NOMO-1 (cell line): ENCODE data around the gene HNMT.
A peak's percentile ranks its signal among the peaks of the same experiment; 100 is the strongest.

Source experiments
- DNase-seq, 2 experiments: peaks; one replicate each; lab custom pipeline; 2025; ENCODE audit not compliant: unreplicated experiment in 2 of 2; lab: John Stamatoyannopoulos, UW

HNMT gene

GRCh38 chr2:138009622-138010021 is 45.3 kb downstream of the HNMT start:
- DNase-seq: no peak

GRCh38 chr2:138010890-138011289 is 46.6 kb downstream of the HNMT start:
- no peak for DNase-seq

- no peak for DNase-seq
Measured at GRCh38 chr2:138012082-138012481, 47.8 kb downstream of the HNMT start.

GRCh38 chr2:138012968-138013367 is 48.7 kb downstream of the HNMT start:
- DNase-seq: no peak

GRCh38 chr2:138013639-138014038 is 49.4 kb downstream of the HNMT start:
- no peak for DNase-seq

- no peak for DNase-seq
Measured at GRCh38 chr2:138015494-138015893, 51.2 kb downstream of the HNMT start.

GRCh38 chr2:138016351-138017087 is 52.2 kb downstream of the HNMT start:
- DNase-seq: no peak

GRCh38 chr2:138017824-138018223 is 53.6 kb downstream of the HNMT start:
- no peak for DNase-seq

GRCh38 chr2:138018866-138019688 is 54.8 kb downstream of the HNMT start:
- no peak for DNase-seq

- no peak for DNase-seq
Measured at GRCh38 chr2:138020432-138020831, 56.2 kb downstream of the HNMT start.

GRCh38 chr2:138021154-138021553 is 56.9 kb downstream of the HNMT start:
- no peak for DNase-seq

- DNase-seq: peak in 1 of 2 experiments; percentile 35
Measured at GRCh38 chr2:138023298-138023697, 59.0 kb downstream of the HNMT start.

GRCh38 chr2:138023976-138024375 is 59.7 kb downstream of the HNMT start:
- no peak for DNase-seq

- DNase-seq: no peak
Measured at GRCh38 chr2:138026111-138027020, 62.1 kb downstream of the HNMT start.

- DNase-seq: peak; percentile 74 to 82
Measured at GRCh38 chr2:138028538-138028937, 64.3 kb downstream of the HNMT start.

GRCh38 chr2:138029276-138029675 is 65.0 kb downstream of the HNMT start:
- DNase-seq: no peak

GRCh38 chr2:138030459-138030858 is 66.2 kb downstream of the HNMT start:
- DNase-seq: no peak

- no peak for DNase-seq
Measured at GRCh38 chr2:138032334-138032733, 68.1 kb downstream of the HNMT start.

GRCh38 chr2:138034536-138034935 is 70.3 kb downstream of the HNMT start:
- no peak for DNase-seq

GRCh38 chr2:138035608-138036217 is 71.4 kb downstream of the HNMT start:
- DNase-seq: peak; percentile 75 to 87

- no peak for DNase-seq
Measured at GRCh38 chr2:138036522-138036921, 72.2 kb downstream of the HNMT start.
